ENCODE data around the gene PLXNA2.

DNA sequence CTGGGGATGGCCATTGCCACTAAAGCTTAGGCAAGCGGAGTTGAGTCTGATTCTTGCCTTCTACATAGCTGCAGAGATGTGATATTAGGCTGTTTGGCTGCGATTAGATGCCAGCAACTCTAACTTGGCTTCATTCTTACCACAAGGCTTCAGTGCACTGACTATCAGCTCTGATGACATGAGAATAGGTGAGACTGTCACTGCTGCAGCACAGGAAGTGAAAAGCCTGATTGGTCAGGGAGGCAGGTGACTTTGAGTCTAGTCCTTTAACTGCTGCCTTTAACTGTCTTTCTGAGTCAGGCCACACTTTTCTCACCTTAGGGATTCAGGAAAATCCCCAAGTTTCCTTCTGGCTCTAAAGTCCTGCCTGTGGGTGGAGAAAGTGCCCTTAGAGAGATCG, 14.1 kb upstream of the PLXNA2 start:
- TF ChIP-seq, protein P1, sequence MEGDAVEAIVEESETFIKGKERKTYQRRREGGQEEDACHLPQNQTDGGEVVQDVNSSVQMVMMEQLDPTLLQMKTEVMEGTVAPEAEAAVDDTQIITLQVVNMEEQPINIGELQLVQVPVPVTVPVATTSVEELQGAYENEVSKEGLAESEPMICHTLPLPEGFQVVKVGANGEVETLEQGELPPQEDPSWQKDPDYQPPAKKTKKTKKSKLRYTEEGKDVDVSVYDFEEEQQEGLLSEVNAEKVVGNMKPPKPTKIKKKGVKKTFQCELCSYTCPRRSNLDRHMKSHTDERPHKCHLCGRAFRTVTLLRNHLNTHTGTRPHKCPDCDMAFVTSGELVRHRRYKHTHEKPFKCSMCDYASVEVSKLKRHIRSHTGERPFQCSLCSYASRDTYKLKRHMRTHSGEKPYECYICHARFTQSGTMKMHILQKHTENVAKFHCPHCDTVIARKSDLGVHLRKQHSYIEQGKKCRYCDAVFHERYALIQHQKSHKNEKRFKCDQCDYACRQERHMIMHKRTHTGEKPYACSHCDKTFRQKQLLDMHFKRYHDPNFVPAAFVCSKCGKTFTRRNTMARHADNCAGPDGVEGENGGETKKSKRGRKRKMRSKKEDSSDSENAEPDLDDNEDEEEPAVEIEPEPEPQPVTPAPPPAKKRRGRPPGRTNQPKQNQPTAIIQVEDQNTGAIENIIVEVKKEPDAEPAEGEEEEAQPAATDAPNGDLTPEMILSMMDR (IDR thresholded peaks at IDR 0.05) = no peak
- no peak for TF ChIP-seq EZH2 (IDR thresholded peaks at IDR 0.05)
